Ectodermal cell (in vitro differentiated cells): ENCODE results near the gene JAK2.
"Not testable (repeated sequence)": the region's sequence is repeated elsewhere in the genome, so short reads cannot be mapped to it uniquely, and the experiment has no call there.

Experiments
- H3K27ac ChIP-seq: 2 replicates; pipeline ENCODE4 v1.7.0; 2013; ENCODE audit warnings: mild to moderate bottlenecking, low read depth, low read length; ENCODE audit not compliant: insufficient read depth, poor library complexity, severe bottlenecking
- H3K27me3 ChIP-seq: 2 replicates; pipeline ENCODE4 v1.7.0; 2013; ENCODE audit warnings: mild to moderate bottlenecking, low read length; ENCODE audit not compliant: insufficient read depth, control insufficient read depth, poor library complexity, severe bottlenecking
- H3K36me3 ChIP-seq: one replicate; pipeline ENCODE4 v1.7.0; 2013; ENCODE audit warnings: low read length; ENCODE audit not compliant: control insufficient read depth, insufficient read depth
- H3K4me1 ChIP-seq: one replicate; pipeline ENCODE4 v1.7.0; 2013; ENCODE audit warnings: low read length; ENCODE audit not compliant: control insufficient read depth, insufficient read depth
- H3K4me3 ChIP-seq: 2 replicates; pipeline ENCODE4 v1.7.0; 2013; ENCODE audit warnings: low read depth, low read length, control low read depth; ENCODE audit not compliant: insufficient read depth
- H3K9me3 ChIP-seq: 2 replicates; pipeline ENCODE4 v1.7.0; 2013; ENCODE audit warnings: mild to moderate bottlenecking, low read length, moderate library complexity; ENCODE audit not compliant: control insufficient read depth
- WGBS, 2 experiments: methylation state at CpG; one replicate each; pipeline ENCODE4 v1.1.7; 2013; ENCODE audit warnings: missing lambda C conversion rate in 2 of 2; 5-methylcytosine and 5-hydroxymethylcytosine counted together

The JAK2 gene

GRCh38 chr9:4992872-4993271 is 7.8 kb downstream of the JAK2 start:
- no peaks in the 10 kb centered on the region for H3K9me3 ChIP-seq
- H3K27me3 ChIP-seq: no peaks in the 10 kb centered on the region
- WGBS, 2 experiments: 100% methylated on average over 1 of the region's 1 CpG; no CpG with 5 or more reads in 1 of the 2 experiments
- no peak overlapping the region for H3K4me3 ChIP-seq
- no peak overlapping the region for H3K27ac ChIP-seq
- no peaks in the 10 kb centered on the region for H3K4me1 ChIP-seq
- no peaks in the 10 kb centered on the region for H3K36me3 ChIP-seq

- WGBS, 2 experiments: 92 to 96% methylated on average over 4 of the region's 4 CpGs
These were observed 9.3 kb downstream of the JAK2 start for GRCh38 chr9:4994166-4994890.

GRCh38 chr9:4997196-4997595 is 12.1 kb downstream of the JAK2 start:
- no peaks in the 10 kb centered on the region for H3K27me3 ChIP-seq
- H3K9me3 ChIP-seq: no peaks in the 10 kb centered on the region
- H3K4me1 ChIP-seq: no peaks in the 10 kb centered on the region
- no peak overlapping the region for H3K4me3 ChIP-seq
- 91 to 99% methylated on average over 3 of the region's 3 CpGs for WGBS, 2 experiments
- no peaks in the 10 kb centered on the region for H3K36me3 ChIP-seq
- no peak overlapping the region for H3K27ac ChIP-seq

More at GRCh38 chr9:4994166-4994890, 9.3 kb downstream of the JAK2 start:
- H3K4me3 ChIP-seq: no peak overlapping the region
- H3K36me3 ChIP-seq: no peaks in the 10 kb centered on the region
- no peaks in the 10 kb centered on the region for H3K27me3 ChIP-seq
- H3K9me3 ChIP-seq: no peaks in the 10 kb centered on the region
- H3K27ac ChIP-seq: no peak overlapping the region
- H3K4me1 ChIP-seq: no peaks in the 10 kb centered on the region

GRCh38 chr9:4997631-4998030 is 12.6 kb downstream of the JAK2 start:
- H3K4me3 ChIP-seq: no peak overlapping the region
- H3K27ac ChIP-seq: no peak overlapping the region
- no peaks in the 10 kb centered on the region for H3K9me3 ChIP-seq
- no peaks in the 10 kb centered on the region for H3K36me3 ChIP-seq
- no peaks in the 10 kb centered on the region for H3K4me1 ChIP-seq
- H3K27me3 ChIP-seq: no peaks in the 10 kb centered on the region

- Histone ChIP-seq H3K27me3 (no peaks in the 10 kb centered on the region), H3K4me3 (no peak overlapping the region), H3K27ac (no peak overlapping the region), H3K36me3 (no peaks in the 10 kb centered on the region), H3K9me3 (no peaks in the 10 kb centered on the region), H3K4me1 (no peaks in the 10 kb centered on the region)
- WGBS, 2 experiments: no CpG with 5 or more reads among the region's 1 CpG
These were observed 17.7 kb downstream of the JAK2 start for GRCh38 chr9:5002811-5003210.

- Histone ChIP-seq H3K27me3 (no peaks in the 10 kb centered on the region), H3K36me3 (no peaks in the 10 kb centered on the region), H3K4me3 (no peak overlapping the region), H3K4me1 (no peaks in the 10 kb centered on the region), H3K9me3 (no peaks in the 10 kb centered on the region), H3K27ac (no peak overlapping the region)
These were observed 19.4 kb downstream of the JAK2 start for GRCh38 chr9:5004481-5004880.

- Histone ChIP-seq H3K4me1 (no peaks in the 10 kb centered on the region), H3K36me3 (no peaks in the 10 kb centered on the region), H3K27ac (no peak overlapping the region), H3K9me3 (no peaks in the 10 kb centered on the region), H3K4me3 (no peak overlapping the region), H3K27me3 (no peaks in the 10 kb centered on the region)
These were observed 23.1 kb downstream of the JAK2 start for GRCh38 chr9:5008202-5008601.

GRCh38 chr9:5013374-5013773 is 28.3 kb downstream of the JAK2 start:
- Histone ChIP-seq H3K27ac (no peak overlapping the region), H3K36me3 (no peaks in the 10 kb centered on the region), H3K4me1 (no peaks in the 10 kb centered on the region), H3K9me3 (no peaks in the 10 kb centered on the region), H3K4me3 (no peak overlapping the region), H3K27me3 (no peaks in the 10 kb centered on the region)

- Histone ChIP-seq H3K4me3 (no peak overlapping the region), H3K36me3 (no peaks in the 10 kb centered on the region), H3K4me1 (no peaks in the 10 kb centered on the region), H3K27me3 (no peaks in the 10 kb centered on the region), H3K27ac (no peak overlapping the region), H3K9me3 (no peaks in the 10 kb centered on the region)
- WGBS, 2 experiments: 74 to 75% methylated on average over 5 of the region's 5 CpGs
These were observed 30.9 kb downstream of the JAK2 start for GRCh38 chr9:5015934-5016333.

GRCh38 chr9:5025416-5025815 is 40.3 kb downstream of the JAK2 start:
- H3K36me3 ChIP-seq: no peaks in the 10 kb centered on the region
- H3K4me1 ChIP-seq: no peaks in the 10 kb centered on the region
- no peak overlapping the region for H3K27ac ChIP-seq
- no peaks in the 10 kb centered on the region for H3K9me3 ChIP-seq
- H3K4me3 ChIP-seq: no peak overlapping the region
- no peaks in the 10 kb centered on the region for H3K27me3 ChIP-seq
- 90 to 96% methylated on average over 3 of the region's 3 CpGs for WGBS, 2 experiments

GRCh38 chr9:5031941-5032340 is 46.9 kb downstream of the JAK2 start:
- not testable (repeated sequence) for H3K4me1 ChIP-seq, H3K27ac ChIP-seq, H3K9me3 ChIP-seq, H3K27me3 ChIP-seq, H3K36me3 ChIP-seq, H3K4me3 ChIP-seq
- 93 to 94% methylated on average over 19 of the region's 19 CpGs for WGBS, 2 experiments
